PC-3 (cell line): ENCODE measurements around the gene SOX5. TPM values are rescaled to one million over a fixed set of nuclear protein-coding genes. Genes with fewer than 3 reads are reported as not detected.

ENCODE experiments used
- ATAC-seq: fragments of 200-7000 bp; cut with Tn5 transposase; 2 replicates; pipeline ENCODE4 v1.9.1; 2020; ENCODE audit warnings: mild to moderate bottlenecking, moderate library complexity
- BruUV-seq: library from RNA; stranded (reverse); fragments of 400-500 nt; replicated peaks from 2 replicates; lab custom pipeline; 2021; lab: Mats Ljungman, UMichigan
- CTCF ChIA-PET: fragments of 300-600 bp; sonication (Branson Sonifier 250); formaldehyde crosslinking; loops from one replicate; lab custom pipeline; 2022; ENCODE audit warnings: antibody characterized with exemption; lab: Charles Lee
- POLR2A ChIA-PET: fragments of 300-600 bp; sonication (Branson Sonifier 250); formaldehyde crosslinking; loops from one replicate; lab custom pipeline; 2022; ENCODE audit warnings: antibody characterized with exemption; ENCODE audit not compliant: unreplicated experiment; lab: Charles Lee
- DNase-seq: peaks from one replicate; pipeline ENCODE4 v3.0.0-alpha.2; 2015
- H2AFZ ChIP-seq: fragments of 300-600 bp; sonication (generic); 2 replicates; pipeline ENCODE4 v1.6.0; 2016; ENCODE audit warnings: antibody characterized with exemption, low read length
- H3F3A ChIP-seq: fragments of 300-600 bp; sonication (generic); one replicate; pipeline ENCODE4 v1.6.0; 2017; ENCODE audit warnings: antibody characterized with exemption, low read length, control low read depth, mild to moderate bottlenecking; ENCODE audit not compliant: unreplicated experiment
- H3K27ac ChIP-seq: fragments of 300-600 bp; sonication (generic); 2 replicates; pipeline ENCODE4 v1.5.1; 2016; ENCODE audit warnings: mild to moderate bottlenecking, low read length
- H3K27me3 ChIP-seq: fragments of 300-600 bp; sonication (generic); 2 replicates; pipeline ENCODE4 v1.6.1; 2016; ENCODE audit warnings: low read length, mixed read lengths
- H3K36me3 ChIP-seq: fragments of 300-600 bp; sonication (generic); 2 replicates; pipeline ENCODE4 v1.6.1; 2016; ENCODE audit warnings: low read depth, mixed run types, low read length, mixed read lengths
- H3K4me1 ChIP-seq: fragments of 300-600 bp; sonication (generic); 2 replicates; pipeline ENCODE4 v1.5.1; 2016; ENCODE audit warnings: low read length; ENCODE audit not compliant: insufficient read depth
- H3K4me2 ChIP-seq: fragments of 300-600 bp; sonication (generic); 2 replicates; pipeline ENCODE4 v1.6.0; 2016; ENCODE audit warnings: low read length
- H3K4me3 ChIP-seq: fragments of 300-600 bp; sonication (generic); 2 replicates; pipeline ENCODE4 v1.5.1; 2016; ENCODE audit warnings: mild to moderate bottlenecking, low read length, mixed read lengths
- H3K79me2 ChIP-seq: fragments of 300-600 bp; sonication (generic); 2 replicates; pipeline ENCODE4 v1.6.1; 2017; ENCODE audit warnings: low read length, mixed read lengths
- H3K9ac ChIP-seq: fragments of 300-600 bp; sonication (generic); 2 replicates; pipeline ENCODE4 v1.6.0; 2016; ENCODE audit warnings: mild to moderate bottlenecking, low read length
- H3K9me2 ChIP-seq: fragments of 300-600 bp; sonication (generic); replicated peaks from 2 replicates; pipeline ENCODE4 v1.6.1; 2016; ENCODE audit warnings: mixed run types, low read length, mixed read lengths
- H3K9me3 ChIP-seq: fragments of 300-600 bp; sonication (generic); 2 replicates; pipeline ENCODE4 v1.6.1; 2016; ENCODE audit warnings: low read length, mixed read lengths
- H4K20me1 ChIP-seq: fragments of 300-600 bp; sonication (generic); 2 replicates; pipeline ENCODE4 v1.6.1; 2016; ENCODE audit warnings: low read length, mixed read lengths
- EZH2 ChIP-seq: fragments of 300-600 bp; sonication (generic); IDR thresholded peaks from one replicate; pipeline ENCODE4 v1.6.1; 2017; ENCODE audit warnings: antibody characterized with exemption, mild to moderate bottlenecking, low read length; ENCODE audit not compliant: unreplicated experiment
- EZH2phosphoT487 ChIP-seq: fragments of 300-600 bp; sonication (generic); IDR thresholded peaks from 2 replicates; pipeline ENCODE4 v1.6.1; 2018; ENCODE audit warnings: mild to moderate bottlenecking, antibody characterized with exemption, low read length, borderline replicate concordance
- intact Hi-C: fragments of 100-400 bp; cut with micrococcal nuclease; formaldehyde crosslinking; loops from 2 replicates; pipeline ENCODE4 v1.9.0; 2023
- total RNA-seq: library from RNA; depleted of rRNA; stranded (reverse); fragments of >200 nt; gene quantifications from 2 replicates; pipeline ENCODE4 v1.2.3, GENCODE V29; 2014
- TF ChIP-seq, protein P1 (sequence below): fragments of 300-600 bp; sonication (generic); conservative IDR thresholded peaks from 2 replicates; pipeline ENCODE4 v1.5.1; 2017; ENCODE audit warnings: antibody characterized with exemption, low read depth, mild to moderate bottlenecking, low read length

SOX5 gene
- total RNA-seq, 1 experiment from 2014 or later: not detected

DNA sequence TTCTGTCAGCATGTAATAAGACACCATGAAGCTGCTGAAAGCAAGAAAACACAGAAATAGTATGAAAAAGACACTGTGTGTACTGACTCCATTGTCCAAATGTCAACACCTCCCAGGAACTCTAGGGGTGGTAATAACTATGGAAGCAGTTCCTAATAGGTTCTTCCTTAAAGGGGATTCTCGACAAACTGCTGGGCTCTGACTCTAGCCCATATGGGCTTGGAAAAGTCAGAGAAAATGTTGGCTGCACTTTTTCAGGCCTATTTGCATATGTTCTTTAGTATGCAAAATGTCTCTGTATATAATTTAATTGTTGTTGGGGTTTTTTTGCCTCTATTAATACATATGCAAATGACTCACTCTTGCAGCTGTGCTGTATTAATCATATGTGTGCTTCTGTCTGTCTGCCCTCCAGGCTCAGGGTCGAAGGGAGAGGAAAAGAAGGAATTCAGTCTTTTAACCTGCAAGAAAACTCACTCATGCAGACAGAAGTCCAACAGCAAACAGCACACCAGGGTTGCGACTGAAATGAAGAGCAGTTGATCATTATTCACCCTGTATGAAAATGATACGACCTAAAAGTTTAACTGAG lies 317.6 kb downstream of the SOX5 start:
- ChIA-PET POLR2A (no interaction called here), CTCF (no interaction called here)
- intact Hi-C loops: no loop called here
- TF ChIP-seq EZH2: no peak
- TF ChIP-seq, protein P1, sequence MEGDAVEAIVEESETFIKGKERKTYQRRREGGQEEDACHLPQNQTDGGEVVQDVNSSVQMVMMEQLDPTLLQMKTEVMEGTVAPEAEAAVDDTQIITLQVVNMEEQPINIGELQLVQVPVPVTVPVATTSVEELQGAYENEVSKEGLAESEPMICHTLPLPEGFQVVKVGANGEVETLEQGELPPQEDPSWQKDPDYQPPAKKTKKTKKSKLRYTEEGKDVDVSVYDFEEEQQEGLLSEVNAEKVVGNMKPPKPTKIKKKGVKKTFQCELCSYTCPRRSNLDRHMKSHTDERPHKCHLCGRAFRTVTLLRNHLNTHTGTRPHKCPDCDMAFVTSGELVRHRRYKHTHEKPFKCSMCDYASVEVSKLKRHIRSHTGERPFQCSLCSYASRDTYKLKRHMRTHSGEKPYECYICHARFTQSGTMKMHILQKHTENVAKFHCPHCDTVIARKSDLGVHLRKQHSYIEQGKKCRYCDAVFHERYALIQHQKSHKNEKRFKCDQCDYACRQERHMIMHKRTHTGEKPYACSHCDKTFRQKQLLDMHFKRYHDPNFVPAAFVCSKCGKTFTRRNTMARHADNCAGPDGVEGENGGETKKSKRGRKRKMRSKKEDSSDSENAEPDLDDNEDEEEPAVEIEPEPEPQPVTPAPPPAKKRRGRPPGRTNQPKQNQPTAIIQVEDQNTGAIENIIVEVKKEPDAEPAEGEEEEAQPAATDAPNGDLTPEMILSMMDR: no peak
- no peak for TF ChIP-seq EZH2phosphoT487
- H3K27ac ChIP-seq: no peak overlapping the region
- H4K20me1 ChIP-seq: no peaks in the 10 kb centered on the region
- H3K4me3 ChIP-seq: no peak overlapping the region
- no peaks in the 10 kb centered on the region for H3K4me1 ChIP-seq
- no peak overlapping the region for H3K4me2 ChIP-seq
- H3K79me2 ChIP-seq: no peaks in the 10 kb centered on the region
- DNase-seq: no peak
- H3K27me3 ChIP-seq: no peaks in the 10 kb centered on the region
- no TSS peak for BruUV-seq
- no peaks in the 10 kb centered on the region for H3F3A ChIP-seq
- no peaks in the 10 kb centered on the region for H3K36me3 ChIP-seq
- H3K9me3 ChIP-seq: no peaks in the 10 kb centered on the region
- H3K9ac ChIP-seq: no peak overlapping the region
- H2AFZ ChIP-seq: no peak overlapping the region
- H3K9me2 ChIP-seq: no peaks in the 10 kb centered on the region
- no peak for ATAC-seq

DNA sequence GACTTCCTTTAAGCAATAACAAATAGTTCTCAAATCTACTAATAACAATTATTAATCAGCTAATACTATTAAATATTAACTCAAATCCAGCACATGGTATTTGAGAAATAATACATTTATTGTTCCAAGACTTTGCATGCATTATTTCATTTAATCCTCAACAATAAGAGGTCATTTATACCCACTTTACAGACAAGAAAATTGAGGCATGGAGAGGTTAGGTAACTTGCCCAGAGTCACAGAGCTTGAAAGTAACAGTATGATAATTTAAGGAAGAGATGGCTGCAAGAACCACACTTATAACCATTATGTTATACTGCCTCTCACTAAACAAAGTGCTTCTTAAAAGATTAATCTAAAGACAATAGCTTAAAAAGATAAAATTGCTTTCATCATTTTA lies 318.9 kb downstream of the SOX5 start:
- intact Hi-C loops: no loop called here
- Histone ChIP-seq H3F3A (no peaks in the 10 kb centered on the region), H3K4me2 (no peak overlapping the region), H3K36me3 (no peaks in the 10 kb centered on the region), H3K27ac (no peak overlapping the region), H3K4me3 (no peak overlapping the region), H4K20me1 (no peaks in the 10 kb centered on the region), H3K27me3 (no peaks in the 10 kb centered on the region; the same call in 1 of the 2 replicates), H3K9ac (no peak overlapping the region), H3K4me1 (no peaks in the 10 kb centered on the region), H3K9me3 (no peaks in the 10 kb centered on the region), H2AFZ (no peak overlapping the region), H3K9me2 (no peaks in the 10 kb centered on the region), H3K79me2 (no peaks in the 10 kb centered on the region)
- POLR2A ChIA-PET: no interaction called here
- no TSS peak for BruUV-seq
- TF ChIP-seq, protein P1: no peak
- no peak for TF ChIP-seq EZH2phosphoT487
- no peak for TF ChIP-seq EZH2
- ATAC-seq (no peak), DNase-seq (no peak)
- CTCF ChIA-PET: no interaction called here

DNA sequence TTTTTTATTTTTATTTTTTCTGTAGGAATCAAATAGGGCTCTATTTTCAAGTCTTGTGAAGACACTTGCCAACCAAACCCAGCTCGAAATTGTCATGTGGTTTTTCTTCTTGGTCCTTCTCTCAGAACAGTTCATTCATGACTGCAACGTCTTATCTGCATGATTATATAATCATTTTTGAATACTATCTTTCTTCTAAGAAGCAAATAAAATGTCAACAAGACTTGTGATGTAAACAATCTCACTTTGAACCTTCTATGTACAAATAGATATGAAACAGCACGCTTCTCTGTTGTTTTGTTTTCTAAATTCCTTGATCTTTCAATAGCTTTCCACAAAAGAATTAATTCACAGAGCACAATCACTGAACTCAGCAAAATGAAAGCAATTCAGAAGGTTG lies 320.7 kb downstream of the SOX5 start:
- Histone ChIP-seq H3K9ac (no peak overlapping the region), H3K9me2 (no peaks in the 10 kb centered on the region), H3K79me2 (no peaks in the 10 kb centered on the region), H4K20me1 (no peaks in the 10 kb centered on the region), H3K4me1 (no peaks in the 10 kb centered on the region), H3K9me3 (no peaks in the 10 kb centered on the region), H3K27me3 (no peaks in the 10 kb centered on the region; the same call in 1 of the 2 replicates), H2AFZ (no peak overlapping the region), H3K27ac (no peak overlapping the region), H3K4me2 (no peak overlapping the region), H3F3A (no peaks in the 10 kb centered on the region), H3K4me3 (no peak overlapping the region), H3K36me3 (no peaks in the 10 kb centered on the region)
- DNase-seq (no peak), ATAC-seq (no peak)
- no TSS peak for BruUV-seq
- intact Hi-C loops: no loop called here
- CTCF ChIA-PET: no interaction called here
- POLR2A ChIA-PET: no interaction called here
- TF ChIP-seq, protein P1: no peak
- TF ChIP-seq EZH2: no peak
- TF ChIP-seq EZH2phosphoT487: no peak
